Mesothelial cell of epicardium (in vitro differentiated cells): Measurements from ENCODE around the gene TECPR2. TPM values are rescaled to one million over a fixed set of nuclear protein-coding genes. Genes with fewer than 3 reads are reported as not detected.
A peak's percentile ranks its signal among the peaks of the same experiment; 100 is the strongest.
"Not testable (repeated sequence)": the region's sequence is repeated elsewhere in the genome, so short reads cannot be mapped to it uniquely, and the experiment has no call there.

Source experiments
- DNase-seq, 2 experiments: peaks; one replicate each; pipeline ENCODE4 v3.0.0; 2021; ENCODE audit warnings: low spot score in 2 of 2; ENCODE audit not compliant: unreplicated experiment in 2 of 2
- H3K27ac Mint-ChIP-seq: 2 replicates; pipeline ENCODE4 v1.8.0; 2021; ENCODE audit warnings: mixed read lengths
- H3K27me3 Mint-ChIP-seq: 2 replicates; pipeline ENCODE4 v1.8.0; 2021; ENCODE audit warnings: low read depth, mixed read lengths
- H3K36me3 Mint-ChIP-seq: 2 replicates; pipeline ENCODE4 v1.8.0; 2021; ENCODE audit warnings: mixed read lengths
- H3K4me1 Mint-ChIP-seq: 2 replicates; pipeline ENCODE4 v1.8.0; 2021; ENCODE audit warnings: mixed read lengths
- H3K4me3 Mint-ChIP-seq: 2 replicates; pipeline ENCODE4 v1.8.0; 2021; ENCODE audit warnings: mild to moderate bottlenecking, moderate library complexity, mixed read lengths
- H3K9me3 Mint-ChIP-seq: 2 replicates; pipeline ENCODE4 v1.8.0; 2021; ENCODE audit warnings: mixed read lengths
- total RNA-seq: library from RNA; stranded (reverse); gene quantifications from 3 replicates; pipeline ENCODE4 v1.2.1, GENCODE V29; 2021
- TF ChIP-seq, protein P1 (sequence below): fragments of 200-600 bp; sonication (generic); IDR thresholded peaks from one replicate; pipeline ENCODE4 v1.5.0; 2021; ENCODE audit warnings: antibody characterized with exemption; ENCODE audit not compliant: unreplicated experiment

Gene TECPR2
- total RNA-seq, 1 donor from 2014 or later: 30.0 TPM

DNA sequence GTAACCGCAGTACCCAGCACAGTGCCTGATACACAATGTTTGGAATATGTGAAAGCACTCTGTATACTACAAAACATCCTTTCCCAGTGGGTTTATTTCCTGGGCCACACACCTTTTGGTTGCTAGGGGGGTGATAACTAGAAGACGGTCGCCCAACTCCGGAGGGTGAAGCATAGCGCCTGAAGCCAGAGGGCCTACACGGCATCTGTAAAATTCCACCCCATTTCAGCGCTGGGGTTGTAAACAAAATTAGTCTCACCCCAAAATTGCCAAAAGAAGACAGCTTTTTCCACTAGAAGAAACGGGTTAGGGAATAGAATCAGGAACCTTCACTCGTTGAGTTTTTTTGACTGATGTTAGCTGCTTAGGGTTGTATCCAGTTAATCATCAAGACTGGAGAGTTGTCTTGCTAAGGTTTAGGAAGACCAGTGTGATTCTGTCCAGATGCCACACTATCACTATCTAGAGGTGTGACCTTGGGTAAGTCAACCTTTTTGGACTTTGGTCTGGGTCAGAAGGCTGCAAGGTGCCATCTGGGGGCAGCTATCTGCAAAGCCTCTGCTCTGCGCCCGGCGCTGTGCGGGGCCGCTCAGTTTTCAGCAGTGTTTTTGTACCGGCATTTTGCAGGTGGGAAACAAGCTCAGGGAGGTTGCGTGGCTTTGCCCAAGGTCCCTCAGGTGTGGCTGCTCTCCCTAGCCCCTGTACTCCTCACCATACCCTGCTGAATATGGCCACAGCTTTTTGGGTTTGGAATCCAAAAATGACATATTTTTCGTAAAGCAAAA lies 41.9 kb upstream of the TECPR2 start:
- TF ChIP-seq, protein P1, sequence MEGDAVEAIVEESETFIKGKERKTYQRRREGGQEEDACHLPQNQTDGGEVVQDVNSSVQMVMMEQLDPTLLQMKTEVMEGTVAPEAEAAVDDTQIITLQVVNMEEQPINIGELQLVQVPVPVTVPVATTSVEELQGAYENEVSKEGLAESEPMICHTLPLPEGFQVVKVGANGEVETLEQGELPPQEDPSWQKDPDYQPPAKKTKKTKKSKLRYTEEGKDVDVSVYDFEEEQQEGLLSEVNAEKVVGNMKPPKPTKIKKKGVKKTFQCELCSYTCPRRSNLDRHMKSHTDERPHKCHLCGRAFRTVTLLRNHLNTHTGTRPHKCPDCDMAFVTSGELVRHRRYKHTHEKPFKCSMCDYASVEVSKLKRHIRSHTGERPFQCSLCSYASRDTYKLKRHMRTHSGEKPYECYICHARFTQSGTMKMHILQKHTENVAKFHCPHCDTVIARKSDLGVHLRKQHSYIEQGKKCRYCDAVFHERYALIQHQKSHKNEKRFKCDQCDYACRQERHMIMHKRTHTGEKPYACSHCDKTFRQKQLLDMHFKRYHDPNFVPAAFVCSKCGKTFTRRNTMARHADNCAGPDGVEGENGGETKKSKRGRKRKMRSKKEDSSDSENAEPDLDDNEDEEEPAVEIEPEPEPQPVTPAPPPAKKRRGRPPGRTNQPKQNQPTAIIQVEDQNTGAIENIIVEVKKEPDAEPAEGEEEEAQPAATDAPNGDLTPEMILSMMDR: no peak
- Mint-ChIP-seq H3K27me3 (no peaks in the 10 kb centered on the region), H3K36me3 (no peaks in the 10 kb centered on the region), H3K9me3 (no peaks in the 10 kb centered on the region), H3K27ac (peak overlapping the region; percentile 97), H3K4me1 (peaks cover 30% of the 10 kb centered on the region), H3K4me3 (peak overlapping the region; percentile 88)
- DNase-seq: no peak

DNA sequence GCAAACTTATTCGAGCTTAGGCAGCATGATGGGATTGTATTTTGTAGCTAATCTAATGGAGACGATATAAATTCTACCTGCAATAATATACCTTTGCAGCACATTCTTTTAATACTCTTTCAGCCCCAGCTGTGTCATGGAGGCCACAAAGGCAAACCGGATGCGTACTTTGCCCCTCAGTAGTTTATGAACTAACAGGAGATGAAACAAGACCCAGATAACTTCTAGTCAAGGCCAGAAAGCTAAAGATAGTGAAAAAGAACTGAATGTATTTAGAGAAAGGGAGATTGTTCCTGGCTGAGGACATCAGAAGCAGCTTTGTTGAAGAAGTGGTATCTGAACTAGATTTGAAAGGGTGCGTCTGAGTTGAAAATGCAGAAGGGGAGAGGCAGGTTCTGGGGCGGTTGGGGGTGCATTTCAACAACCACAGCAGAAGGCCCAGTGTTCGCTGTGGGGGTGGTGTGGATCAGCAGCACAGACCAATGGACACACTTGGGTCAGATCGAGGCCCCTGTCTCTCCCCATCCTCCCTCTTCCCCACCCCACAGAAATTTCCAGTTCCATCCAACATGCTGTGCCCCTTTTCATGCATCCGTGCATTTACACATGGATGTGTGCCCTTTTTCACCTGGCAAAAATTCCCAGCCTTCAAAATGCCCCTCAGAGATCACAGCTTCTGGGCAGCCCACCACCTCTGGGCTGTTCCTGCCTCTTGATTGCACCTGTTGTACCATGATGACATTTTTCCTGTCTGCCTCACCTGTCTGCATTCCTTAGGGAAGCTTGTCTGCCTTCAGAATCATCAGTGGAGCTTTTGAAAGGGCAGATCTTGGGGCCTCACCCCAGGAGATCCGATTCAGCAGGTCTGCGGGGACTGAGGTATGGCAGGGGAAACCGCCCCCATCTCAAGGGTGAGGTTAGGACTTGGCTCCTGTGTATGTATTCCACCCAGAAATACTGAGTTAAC lies 41.0 kb upstream of the TECPR2 start:
- DNase-seq: no peak
- no peak overlapping the region for H3K4me3 Mint-ChIP-seq
- no peak overlapping the region for H3K27ac Mint-ChIP-seq
- TF ChIP-seq, protein P1: no peak
- peaks cover 24% of the 10 kb centered on the region for H3K4me1 Mint-ChIP-seq
- no peaks in the 10 kb centered on the region for H3K9me3 Mint-ChIP-seq
- no peaks in the 10 kb centered on the region for H3K27me3 Mint-ChIP-seq
- H3K36me3 Mint-ChIP-seq: no peaks in the 10 kb centered on the region

DNA sequence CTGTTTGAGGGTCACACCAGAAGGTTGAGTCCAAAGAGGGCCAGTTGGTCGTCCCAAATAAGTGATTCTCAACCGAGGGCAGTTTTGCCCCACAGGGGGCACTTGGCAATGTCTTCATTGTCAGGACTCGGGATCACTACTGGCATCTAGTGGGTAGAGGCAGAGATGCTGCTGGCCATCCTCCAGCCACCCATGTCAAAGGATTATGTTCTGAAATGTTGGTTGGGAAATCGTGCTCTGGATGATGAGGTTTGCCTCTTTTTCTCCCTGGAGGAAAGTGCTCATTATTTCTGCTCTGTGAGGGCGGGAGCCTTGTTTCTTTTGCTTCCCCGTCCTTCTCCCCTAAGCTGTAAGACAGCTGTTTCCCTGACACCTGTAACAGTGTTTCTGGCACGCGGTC lies 39.6 kb upstream of the TECPR2 start:
- no peak for DNase-seq
- no peaks in the 10 kb centered on the region for H3K36me3 Mint-ChIP-seq
- TF ChIP-seq, protein P1: no peak

DNA sequence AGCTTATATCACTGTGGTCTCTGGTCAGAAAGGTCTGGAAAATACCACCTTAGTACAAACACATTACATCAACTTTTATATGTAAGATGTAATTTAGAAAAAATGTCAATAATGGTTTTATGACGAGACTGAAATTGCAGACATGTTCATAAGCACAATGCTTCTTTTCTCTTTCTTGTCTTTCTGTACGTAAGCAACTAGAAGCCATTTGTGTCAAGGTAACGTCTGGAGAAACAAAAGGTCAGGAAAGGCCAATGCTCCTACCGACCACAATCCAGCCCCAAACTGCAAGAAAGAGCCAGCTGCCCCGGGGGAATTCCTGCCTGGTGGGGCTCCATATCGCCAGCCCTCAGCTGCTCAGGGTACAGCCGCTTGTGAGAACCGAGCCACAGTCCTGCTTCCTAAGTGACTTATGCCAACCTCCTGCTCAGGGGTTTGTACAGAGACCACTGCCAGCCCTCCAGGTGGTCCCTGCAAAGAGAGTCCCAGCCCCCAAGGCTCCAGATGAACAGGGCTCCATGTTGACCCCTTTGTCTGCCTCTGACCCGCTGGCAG lies 36.9 kb upstream of the TECPR2 start:
- no peak for DNase-seq
- H3K36me3 Mint-ChIP-seq: no peaks in the 10 kb centered on the region
- H3K27ac Mint-ChIP-seq: no peak overlapping the region
- no peak overlapping the region for H3K4me3 Mint-ChIP-seq
- no peaks in the 10 kb centered on the region for H3K9me3 Mint-ChIP-seq
- TF ChIP-seq, protein P1: no peak
- no peaks in the 10 kb centered on the region for H3K27me3 Mint-ChIP-seq
- H3K4me1 Mint-ChIP-seq: no peaks in the 10 kb centered on the region

More for the DNA sequence above, 39.6 kb upstream of the TECPR2 start:
- Mint-ChIP-seq H3K4me1 (peaks cover 14% of the 10 kb centered on the region), H3K27ac (no peak overlapping the region), H3K4me3 (peak overlapping the region; percentile 15), H3K9me3 (no peaks in the 10 kb centered on the region), H3K27me3 (no peaks in the 10 kb centered on the region)

DNA sequence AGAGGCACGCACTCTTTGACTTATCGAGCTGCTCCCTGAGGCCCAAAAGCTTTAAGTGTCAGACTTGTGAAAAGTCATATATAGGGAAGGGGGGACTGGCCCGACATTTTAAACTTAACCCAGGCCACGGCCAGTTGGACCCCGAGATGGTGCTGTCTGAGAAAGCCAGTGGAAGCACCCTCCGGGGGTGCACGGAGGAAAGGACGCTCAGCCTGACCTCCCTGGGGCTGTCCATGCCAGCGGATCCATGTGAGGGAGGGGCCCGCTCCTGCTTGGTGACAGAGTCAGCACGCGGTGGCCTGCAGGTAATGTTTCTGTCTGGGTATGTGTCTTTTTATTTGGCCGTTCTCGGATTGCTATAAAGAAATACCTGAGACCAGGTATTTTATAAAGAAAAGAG lies 36.2 kb upstream of the TECPR2 start:
- Mint-ChIP-seq H3K4me1 (no peaks in the 10 kb centered on the region), H3K27ac (no peak overlapping the region), H3K9me3 (no peaks in the 10 kb centered on the region), H3K36me3 (no peaks in the 10 kb centered on the region), H3K27me3 (no peaks in the 10 kb centered on the region), H3K4me3 (no peak overlapping the region)
- TF ChIP-seq, protein P1: no peak
- no peak for DNase-seq

DNA sequence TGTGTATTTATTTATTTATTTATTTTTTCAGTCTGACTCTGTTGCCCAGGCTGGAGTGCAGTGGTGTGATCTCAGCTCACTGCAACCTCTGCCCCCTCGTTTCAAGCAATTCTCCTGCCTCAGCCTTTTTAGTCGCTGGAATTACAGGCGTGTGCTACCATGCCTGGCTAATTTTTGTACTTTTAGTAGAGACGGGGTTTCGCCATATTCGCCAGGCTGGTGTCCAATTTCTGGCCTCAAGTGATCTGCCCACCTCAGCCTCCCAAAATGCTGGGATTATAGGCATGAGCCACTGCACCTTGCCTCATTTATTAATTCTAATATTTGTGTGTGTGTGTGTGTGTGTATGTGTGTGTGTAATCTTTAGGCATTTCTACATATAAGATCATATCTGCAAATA lies 33.4 kb upstream of the TECPR2 start:
- H3K4me3 Mint-ChIP-seq, DNase-seq, H3K36me3 Mint-ChIP-seq, H3K9me3 Mint-ChIP-seq, H3K27ac Mint-ChIP-seq, H3K4me1 Mint-ChIP-seq, H3K27me3 Mint-ChIP-seq: not testable (repeated sequence)
